LHCN-M2 (cell line): ENCODE results near the gene CNTNAP2. TPM values are rescaled to one million over a fixed set of nuclear protein-coding genes. Genes with fewer than 3 reads are reported as not detected.
"Not testable (repeated sequence)": the region's sequence is repeated elsewhere in the genome, so short reads cannot be mapped to it uniquely, and the experiment has no call there.

ENCODE experiments used
- DNase-seq: peaks from one replicate; pipeline ENCODE4 v3.0.0-alpha.2; 2012; ENCODE audit warnings: low read depth
- total RNA-seq: library from RNA; depleted of rRNA; stranded (reverse); fragments of >200 nt; gene quantifications from 2 replicates; pipeline ENCODE4 v1.2.3, GENCODE V29; 2014

CNTNAP2 gene
- total RNA-seq, 1 experiment from 2014 or later, result not detected

DNA sequence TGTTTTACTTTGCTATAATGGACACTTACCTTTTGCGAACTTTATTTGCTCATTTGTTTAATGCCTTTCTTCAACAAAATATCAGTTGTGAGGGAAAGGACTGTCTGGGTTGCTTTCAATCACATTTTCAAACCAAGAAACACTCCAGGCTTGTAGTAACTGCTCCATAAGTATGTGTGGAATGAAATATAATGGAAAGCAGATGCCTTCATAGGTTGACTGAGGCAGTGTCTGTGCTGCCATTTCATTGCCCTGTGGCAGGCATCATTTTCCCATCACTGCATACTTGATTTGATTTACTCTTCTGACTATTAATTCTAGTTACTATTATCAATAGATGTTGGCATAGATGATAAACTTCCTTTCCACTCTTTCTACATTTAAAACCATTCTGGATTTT is 762.3 kb downstream of the CNTNAP2 start:
- DNase-seq, result no peak

DNA sequence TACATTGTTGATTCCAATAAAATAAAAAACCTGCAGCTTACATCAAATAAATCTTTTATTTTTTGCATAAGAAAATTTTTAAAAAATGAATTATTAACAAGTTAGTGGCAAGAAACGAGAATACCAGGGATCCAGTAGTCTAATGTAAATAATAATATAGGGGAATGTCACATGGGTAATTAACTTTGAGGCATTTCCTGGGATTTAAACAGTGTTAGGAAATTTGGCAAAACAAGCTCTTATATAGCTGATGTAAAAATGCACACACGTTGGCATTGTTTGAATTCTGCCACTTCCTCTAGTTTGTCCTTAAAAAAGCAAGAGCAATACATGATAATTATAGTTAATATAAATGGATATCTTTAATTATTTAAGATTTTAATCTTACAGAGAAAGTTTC is 768.6 kb downstream of the CNTNAP2 start:
- no peak for DNase-seq

- no peak for DNase-seq
These were observed 773.4 kb downstream of the CNTNAP2 start for GRCh38 chr7:146889806-146890555.

DNA sequence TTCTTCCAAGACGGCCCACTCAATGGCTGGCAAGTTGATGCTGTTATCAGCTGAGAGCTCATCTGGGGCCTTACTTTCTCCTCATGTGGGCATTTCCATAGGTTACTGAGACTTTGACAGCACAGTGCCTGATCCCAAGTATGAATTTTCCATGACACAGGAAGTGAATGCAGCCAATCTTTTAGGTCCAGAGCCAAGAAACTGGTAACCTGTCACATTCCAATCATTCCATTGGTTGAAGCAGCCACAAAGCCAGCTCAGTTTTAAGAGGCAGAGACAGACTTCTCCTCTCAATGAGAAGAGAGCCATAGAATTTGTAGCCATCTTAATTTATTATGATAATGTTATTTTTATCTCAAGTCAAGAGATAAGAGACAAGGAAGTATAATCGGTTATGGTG is 775.5 kb downstream of the CNTNAP2 start:
- no peak for DNase-seq

DNA sequence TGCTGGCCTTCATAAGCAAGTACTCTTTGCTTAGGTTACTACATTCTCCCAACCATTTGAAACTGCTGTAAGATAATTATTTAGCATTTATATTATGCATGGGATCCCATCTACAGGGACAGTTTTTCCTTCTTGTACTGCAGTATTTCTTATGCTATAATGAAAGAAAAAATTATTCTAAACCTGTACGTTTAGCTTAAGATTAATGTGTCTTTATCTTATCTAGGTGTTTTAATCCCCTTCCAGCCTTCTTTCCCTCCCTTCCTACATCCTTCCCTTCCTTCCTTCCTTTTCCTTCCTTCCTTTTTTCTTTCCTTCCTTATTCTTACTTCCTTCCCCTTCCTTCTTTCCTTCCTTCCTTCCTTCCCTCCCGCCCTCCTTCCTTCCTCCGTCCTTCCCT is 778.3 kb downstream of the CNTNAP2 start:
- DNase-seq, result no peak

- DNase-seq, result no peak
These were observed 785.7 kb downstream of the CNTNAP2 start for GRCh38 chr7:146902266-146902665.

- DNase-seq, result peak; percentile 1
These were observed 786.1 kb downstream of the CNTNAP2 start for GRCh38 chr7:146902728-146903127.

DNA sequence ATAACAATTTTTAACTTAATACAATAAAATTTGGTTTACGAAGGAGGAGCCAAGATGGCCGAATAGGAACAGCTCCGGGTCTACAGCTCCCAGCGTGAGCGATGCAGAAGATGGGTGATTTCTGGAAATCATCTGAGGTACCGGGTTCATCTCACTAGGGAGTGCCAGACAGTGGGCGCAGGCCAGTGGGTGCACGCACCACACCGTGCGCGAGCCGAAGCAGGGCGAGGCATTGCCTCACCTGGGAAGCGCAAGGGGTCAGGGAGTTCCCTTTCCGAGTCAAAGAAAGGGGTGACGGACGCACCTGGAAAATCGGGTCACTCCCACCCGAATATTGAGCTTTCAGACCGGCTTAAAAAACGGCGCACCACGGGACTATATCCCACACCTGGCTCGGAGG is 789.1 kb downstream of the CNTNAP2 start:
- not testable (repeated sequence) for DNase-seq

GRCh38 chr7:146922782-146923181 is 806.2 kb downstream of the CNTNAP2 start:
- no peak for DNase-seq

- DNase-seq, result no peak
These were observed 810.2 kb downstream of the CNTNAP2 start for GRCh38 chr7:146926841-146927240.

GRCh38 chr7:146937836-146938235 is 821.2 kb downstream of the CNTNAP2 start:
- DNase-seq, result no peak

DNA sequence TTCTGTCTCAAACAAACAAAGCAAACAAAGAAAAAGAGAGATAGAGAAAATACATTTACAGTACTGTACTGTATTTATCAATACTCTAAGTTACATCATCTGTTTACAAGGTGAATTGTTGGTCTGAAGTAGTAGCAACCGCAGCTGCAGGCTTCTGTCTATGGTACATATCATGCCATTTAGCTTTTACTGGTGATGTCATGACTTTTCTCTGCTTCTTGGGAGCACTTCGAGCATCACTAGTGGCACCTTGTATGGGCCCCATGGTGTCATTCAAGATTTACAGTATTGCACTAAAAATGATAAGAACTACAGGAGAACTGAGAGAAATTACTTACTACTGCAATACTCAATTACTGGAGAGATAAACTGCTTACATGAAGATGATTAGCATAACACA is 826.9 kb downstream of the CNTNAP2 start:
- no peak for DNase-seq

GRCh38 chr7:146948703-146949102 is 832.1 kb downstream of the CNTNAP2 start:
- DNase-seq, result no peak

- DNase-seq, result no peak
These were observed 839.7 kb downstream of the CNTNAP2 start for GRCh38 chr7:146956321-146956720.

GRCh38 chr7:146956853-146957252 is 840.3 kb downstream of the CNTNAP2 start:
- DNase-seq, result no peak

- DNase-seq, result no peak
These were observed 844.3 kb downstream of the CNTNAP2 start for GRCh38 chr7:146960773-146961391.

DNA sequence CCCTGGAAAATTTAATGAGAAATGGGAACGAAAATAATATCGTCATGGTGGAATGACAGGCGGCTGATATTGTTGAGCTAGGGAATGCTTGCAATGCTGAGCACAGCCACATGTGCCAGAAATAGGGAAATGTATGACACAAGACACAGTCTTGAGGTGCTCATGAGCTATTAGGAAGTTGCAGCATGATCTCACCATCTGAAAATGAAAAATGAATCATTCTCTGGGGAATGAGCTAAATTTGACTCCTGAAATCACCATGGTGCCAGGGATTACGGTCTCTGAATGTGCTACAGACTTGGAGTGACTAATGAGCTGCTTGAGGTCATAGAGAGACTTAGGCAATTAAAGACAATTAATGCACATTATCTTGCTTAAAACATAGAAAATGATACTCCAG is 845.0 kb downstream of the CNTNAP2 start:
- peak; percentile 68 for DNase-seq

GRCh38 chr7:146966274-146966673 is 849.7 kb downstream of the CNTNAP2 start:
- DNase-seq, result no peak

DNA sequence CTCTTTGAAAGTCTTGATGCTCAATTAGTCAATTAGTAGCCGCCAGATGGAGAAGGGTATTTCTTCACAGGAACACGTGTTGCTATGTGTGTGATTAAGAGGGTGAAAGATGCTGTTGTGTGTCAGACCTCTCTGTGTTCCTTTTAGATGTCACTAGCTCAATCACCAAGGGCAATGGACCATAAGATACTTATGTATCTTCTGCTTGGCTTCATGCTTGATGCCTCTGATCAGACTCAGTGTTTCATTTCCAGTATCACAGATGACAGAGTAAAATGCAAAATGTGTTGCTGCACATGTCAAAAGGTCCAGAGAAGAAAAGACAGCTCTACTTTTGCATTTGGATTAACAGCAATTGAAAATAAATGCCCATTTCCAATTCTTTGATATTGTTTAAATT is 865.9 kb downstream of the CNTNAP2 start:
- DNase-seq, result no peak

DNA sequence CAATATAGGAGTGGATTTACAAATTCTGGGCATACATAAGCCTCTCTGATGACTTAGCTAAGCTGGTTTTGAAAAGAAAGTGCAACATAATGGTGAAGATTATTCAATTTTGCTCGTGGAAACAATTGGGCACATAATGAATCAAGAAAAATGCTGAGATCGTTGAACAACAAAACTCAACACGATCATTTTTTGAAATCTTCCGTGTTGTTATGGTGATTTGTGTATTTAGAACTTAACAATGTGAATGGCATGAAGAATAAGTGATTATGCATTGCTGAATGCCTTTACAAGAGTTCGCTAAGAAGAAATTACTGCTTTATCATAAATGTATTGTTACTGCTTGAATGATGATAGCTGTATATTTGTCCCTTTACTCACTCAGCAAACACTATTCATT is 875.0 kb downstream of the CNTNAP2 start:
- no peak for DNase-seq

- no peak for DNase-seq
These were observed 877.2 kb downstream of the CNTNAP2 start for GRCh38 chr7:146993764-146994163.

DNA sequence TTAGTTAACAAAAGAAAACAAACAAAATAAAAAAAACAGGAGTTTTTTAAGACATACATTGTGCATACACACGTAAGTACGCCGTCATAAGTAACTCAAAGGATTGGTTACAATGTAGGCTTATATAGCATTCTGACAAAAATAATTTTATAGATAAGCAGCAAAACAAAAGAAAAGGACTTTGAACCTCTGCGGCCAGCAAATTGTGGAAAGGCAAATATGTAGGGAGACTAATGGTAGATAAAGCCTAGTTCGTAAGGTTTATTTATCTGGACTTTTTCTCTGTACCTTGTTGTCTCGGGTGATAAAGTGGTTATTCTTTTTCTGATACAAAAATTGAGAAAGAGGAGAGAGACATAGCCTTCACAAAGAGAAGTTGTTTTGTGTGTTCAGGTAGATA is 891.9 kb downstream of the CNTNAP2 start:
- no peak for DNase-seq

DNA sequence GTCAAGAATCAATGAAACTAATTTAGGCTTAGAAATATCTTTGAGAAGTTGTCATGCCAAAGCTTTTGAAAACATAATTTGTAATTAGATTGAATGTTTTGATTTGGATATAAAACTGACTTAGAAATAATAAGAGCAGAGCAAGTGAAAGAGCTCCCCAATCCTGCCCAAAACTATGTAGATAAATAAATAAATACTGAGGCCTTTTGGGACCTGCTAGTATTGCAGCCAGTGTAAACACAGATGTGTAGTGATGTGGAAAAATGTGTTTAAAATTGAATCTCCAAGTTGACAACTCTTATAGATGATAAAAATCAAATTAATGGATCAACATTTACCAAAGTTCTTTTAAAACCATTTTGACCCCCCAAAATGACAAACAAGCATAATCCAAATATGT is 896.1 kb downstream of the CNTNAP2 start:
- DNase-seq, result no peak
